GM19463 (cell line): ENCODE measurements around the gene E2F2.
"Not testable (repeated sequence)": the region's sequence is repeated elsewhere in the genome, so short reads cannot be mapped to it uniquely, and the experiment has no call there.

Experiments used
- ATAC-seq: cut with Tn5 transposase; IDR thresholded peaks from one replicate; pipeline ENCODE4 v1.9.1; 2021; ENCODE audit warnings: mild to moderate bottlenecking, moderate library complexity; ENCODE audit not compliant: unreplicated experiment

E2F2 gene

DNA sequence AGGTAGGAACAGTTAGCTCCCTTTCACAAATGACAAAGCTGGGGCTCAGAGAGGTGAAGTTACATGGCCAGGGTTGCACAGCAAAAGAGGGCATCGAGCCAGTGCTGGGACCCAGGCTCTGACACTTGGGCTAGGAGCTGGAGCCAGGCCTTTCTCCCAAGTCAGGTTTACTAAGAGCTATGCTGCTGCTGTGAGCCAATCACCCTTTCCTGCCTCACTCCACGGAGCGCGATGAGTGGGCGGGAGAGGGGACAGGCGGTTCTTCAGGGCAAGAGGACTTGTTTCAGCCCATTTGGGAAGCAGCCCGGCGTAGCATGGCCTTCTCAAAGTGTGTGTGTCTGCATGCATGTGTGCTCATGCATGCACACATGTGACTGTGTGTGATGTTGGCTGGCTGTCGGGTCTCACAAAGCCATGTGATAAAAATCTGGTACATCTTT is 17.7 kb upstream of the E2F2 start:
- no peak for ATAC-seq

DNA sequence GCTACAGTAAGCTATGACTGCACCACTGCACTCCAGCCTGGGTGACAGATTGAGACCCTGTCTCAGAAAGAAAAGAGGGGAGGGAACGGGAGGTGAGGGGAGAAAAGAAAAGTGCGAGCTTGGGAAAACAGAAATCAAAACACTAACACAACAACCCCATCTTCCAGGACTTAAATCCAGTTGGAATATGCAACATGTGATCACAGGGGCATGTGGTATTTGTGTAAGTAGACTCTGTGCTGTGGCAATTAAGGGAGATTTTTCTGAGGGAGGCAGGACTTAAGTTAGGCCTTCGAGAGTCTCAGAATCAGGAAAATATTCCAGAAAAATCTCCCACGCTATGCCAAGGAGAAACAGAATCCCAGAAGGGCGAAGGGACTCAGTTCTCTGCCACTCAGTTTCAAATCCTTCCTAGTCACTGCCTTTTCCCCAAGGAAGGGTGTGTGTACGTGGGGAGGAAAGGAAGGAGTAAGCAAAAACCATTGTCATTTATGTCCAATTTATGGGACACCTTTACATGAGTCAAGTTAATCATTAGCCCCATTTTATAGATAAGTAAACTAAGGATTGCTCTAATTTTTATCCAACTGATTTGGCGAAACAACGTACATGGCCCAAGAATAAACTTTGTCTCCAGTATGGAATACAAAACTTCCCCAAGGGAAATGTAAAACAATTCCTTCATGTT is 16.0 kb upstream of the E2F2 start:
- ATAC-seq, result no peak

DNA sequence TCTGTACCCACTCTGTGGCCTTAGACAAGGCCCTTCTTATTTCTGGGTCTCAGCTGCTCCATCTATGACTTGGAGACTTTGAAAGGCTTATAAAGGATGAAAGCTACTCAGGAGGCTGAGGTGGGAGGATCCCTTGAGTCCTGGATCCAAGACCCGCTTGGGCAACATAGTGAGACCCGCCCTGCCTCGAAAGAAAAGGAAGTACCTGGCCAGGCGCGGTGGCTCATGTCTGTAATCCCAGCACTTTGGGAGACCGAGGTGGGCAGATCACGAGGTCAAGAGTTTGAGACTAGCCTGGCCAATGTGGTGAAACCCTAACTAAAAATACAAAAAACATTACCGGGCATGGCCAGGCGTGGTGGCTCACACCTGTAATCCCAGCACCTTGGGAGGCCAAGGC is 14.8 kb upstream of the E2F2 start:
- no peak for ATAC-seq

DNA sequence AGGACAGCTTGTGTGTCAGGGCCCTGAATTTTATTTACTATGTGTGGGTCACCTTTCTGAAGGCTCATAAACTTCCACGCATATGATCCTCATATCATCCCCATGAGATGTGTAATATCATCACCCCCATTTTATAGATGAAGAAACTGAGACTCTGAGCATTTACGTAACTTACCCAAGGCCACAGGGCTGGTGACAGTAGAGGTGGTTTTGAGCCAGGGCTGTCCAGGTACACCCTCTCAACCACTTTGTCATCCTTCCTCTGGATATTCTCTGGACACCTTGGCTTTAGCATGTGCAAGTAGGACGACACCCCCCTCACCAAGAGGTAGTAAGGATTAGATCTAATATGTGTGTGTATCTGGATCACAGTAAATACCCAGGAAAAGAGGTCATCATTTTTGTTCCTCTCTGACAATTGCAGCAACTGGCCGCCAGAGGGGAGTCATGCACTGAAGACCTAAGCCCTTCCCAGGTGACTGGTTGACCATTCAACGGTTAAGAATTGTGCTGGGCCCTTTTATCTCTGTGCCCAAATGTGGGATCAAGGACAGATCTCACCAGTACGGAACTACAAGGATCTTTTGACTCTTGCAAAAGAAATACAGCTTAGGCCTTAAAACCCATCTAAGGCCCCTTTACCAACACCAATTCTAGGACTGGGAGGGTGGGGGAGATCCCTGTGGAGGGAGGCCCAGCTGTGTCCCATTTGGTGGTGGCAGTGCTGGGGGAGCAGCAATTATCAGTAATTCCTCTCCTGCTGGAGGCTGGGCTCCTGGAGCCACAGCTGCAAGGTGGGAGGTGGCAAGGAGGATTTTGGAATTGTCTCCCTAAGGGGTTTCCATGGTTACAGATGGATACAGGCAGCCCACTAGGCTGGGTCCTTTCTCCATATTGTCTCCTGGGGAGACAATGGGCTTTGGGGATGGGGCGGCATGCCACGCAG is 13.7 kb upstream of the E2F2 start:
- no peak for ATAC-seq

DNA sequence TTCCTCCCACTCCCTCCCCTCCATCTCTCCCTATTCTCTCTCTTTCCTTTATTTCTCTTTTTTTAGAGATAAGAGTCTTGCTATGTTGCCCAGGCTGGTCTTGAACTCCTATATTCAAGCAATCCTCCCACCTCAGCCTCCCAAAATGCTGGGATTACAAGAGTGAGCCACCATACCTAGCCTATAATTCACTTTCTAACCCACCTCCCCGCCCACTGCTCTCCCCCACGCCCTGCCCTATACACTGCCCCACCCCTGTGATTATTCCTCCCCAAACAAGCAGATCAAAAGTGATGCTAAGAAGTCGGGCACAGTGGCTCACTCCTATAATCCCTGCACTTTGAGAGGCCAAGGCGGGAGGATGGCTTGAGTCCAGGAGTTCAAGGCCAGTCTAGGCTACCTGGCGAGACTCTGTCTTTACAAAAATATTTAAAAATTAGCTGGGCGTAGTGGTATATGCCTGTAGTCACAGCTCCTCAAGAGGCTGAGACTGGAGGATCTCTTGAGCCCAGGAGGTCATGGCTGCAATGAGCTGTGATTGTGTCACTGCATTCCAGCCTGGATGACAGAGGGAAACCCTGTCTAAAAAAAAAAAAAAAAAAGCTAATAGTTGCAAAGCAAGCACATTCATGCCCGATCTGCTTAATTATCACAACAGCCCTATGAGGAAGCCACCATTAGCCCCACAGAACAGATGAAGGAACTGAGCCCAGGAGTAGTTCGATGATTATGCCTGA is 12.8 kb upstream of the E2F2 start:
- ATAC-seq, result no peak

DNA sequence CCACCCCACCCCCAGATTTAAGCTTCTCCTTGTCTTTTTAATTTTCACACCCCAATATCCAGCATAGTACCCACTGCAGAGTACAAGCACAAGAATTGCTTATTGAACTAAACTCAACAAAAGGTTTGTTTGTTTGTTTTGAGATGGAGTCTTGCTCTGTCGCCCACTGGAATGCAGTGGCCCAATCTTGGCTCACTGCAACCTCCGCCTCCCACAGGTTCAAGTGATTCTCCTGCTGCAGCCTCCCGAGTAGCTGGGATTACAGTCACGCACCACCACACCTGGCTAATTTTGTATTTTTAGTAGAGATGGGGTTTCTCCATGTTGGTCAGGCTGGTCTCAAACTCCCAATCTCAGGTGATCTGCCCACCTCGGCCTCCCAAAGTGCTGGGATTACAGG is 11.9 kb upstream of the E2F2 start:
- not testable (repeated sequence) for ATAC-seq

DNA sequence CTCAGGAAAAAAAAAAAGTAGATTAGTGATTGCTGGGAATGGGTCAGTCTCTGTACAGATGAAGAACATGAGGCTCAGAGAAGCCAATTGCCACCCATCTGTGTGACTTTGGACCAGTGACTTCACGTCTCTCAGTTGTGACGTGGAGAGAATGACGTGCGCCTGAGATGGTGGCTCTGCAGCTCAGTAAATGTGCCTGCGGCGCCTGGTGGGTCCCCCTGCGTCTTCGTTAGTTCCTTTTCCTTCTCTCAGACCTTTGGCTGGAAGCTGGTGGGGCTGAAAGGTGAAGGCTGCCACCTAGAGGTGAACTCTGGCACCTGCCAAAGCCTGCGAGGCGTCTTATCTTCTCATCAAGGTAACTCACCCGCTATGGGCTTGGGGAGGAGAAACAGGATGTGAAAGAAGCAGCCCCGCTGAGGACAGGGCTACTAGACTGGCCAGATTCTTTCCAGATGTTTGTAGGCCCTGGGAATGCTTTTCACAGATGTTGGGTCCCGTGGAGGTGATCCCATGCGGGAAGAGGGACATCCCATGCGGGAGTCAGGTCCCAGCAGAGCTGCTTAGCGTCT is 8.7 kb upstream of the E2F2 start:
- ATAC-seq, result peak; percentile 78

DNA sequence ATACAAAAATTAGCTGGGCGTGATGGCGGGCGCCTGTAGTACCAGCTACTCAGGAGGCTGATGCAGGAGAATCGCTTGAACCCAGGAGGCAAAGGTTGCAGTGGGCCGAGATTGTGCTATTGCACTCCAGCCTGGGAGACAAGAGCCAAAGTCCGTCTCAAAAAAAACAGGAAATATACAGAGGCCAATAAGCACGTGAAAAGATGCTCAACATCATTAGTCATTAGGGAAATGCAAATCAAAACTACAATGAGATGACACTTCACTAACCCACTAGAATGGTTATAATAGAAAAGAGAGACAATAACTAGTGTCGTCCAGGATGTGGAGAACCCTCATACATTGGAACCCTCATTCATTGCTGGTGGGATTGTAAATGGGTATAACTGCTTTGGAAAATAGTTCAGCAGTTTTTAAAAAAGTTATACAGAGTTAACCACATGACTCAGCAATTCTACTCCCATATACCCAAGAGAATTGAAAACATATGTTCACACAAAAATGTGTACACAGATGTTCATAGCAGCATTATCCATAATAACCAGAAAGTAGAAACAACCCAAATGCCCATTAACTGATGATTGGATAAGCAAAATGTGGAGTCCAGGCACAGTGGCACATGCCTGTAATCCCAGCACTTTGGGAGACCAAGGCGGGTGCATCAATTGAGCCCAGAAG is 6.4 kb upstream of the E2F2 start:
- no peak for ATAC-seq

DNA sequence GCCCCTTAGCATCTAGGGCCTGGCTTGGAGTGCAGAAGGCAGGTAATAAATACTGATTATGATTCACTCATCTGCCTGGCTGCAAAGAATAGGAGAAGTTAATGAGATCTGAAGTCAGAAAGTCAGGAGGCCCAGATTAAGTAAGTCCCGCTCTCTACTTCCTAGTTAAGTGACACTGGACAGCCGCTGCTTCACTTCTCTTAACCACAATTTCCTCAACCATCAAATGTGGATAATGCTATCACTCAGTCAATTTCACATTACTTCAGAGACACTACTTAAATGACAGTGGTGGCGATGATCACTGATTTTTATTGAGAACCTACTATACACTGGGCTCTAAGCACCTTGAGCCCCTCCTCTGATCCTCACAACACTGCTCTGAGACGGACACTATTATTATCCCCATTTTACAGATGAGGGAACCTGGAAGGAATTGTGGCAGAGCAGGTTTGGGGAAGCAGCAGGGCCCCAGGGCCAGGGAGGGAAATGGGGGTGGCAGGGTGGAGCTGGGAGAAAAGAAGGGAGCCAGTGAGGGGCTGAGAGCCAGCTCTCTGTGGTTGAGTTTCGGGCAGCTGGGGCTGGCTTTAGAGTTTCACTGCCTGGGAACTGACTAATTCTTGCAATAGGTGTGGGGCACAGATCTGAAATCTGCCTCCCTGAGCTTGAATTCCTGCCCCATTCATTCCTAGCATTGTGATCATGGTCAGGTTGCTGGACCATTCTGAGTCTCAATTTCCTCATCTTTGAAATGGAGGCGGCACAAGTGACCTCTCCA is 2.4 kb upstream of the E2F2 start:
- ATAC-seq, result no peak

DNA sequence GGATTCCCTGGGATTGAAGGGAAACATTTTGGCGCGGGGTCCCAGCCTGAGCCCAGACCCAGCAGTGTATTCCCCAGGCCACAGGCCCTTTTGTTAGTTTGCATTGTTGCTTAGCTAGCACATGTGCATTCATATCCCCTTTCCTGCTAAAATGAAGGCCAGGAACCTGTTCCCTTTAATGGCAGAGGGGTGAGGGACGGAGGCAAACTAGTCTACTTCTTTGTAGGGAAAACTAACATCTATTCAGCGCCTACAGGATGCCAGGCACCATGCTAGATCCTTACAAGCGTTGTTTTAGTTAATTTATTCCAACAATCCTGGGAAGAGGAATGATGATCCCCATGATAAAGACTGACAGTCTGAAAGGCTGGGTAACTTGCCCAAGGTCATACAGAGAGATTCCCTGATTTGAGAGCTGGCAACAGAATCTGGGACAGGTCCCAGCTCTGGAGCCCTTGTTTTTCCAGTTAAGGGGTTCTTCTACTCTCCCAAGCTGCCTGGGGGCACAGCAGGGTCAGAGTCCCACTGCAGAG is 595 bp upstream of the E2F2 start:
- ATAC-seq, result no peak

DNA sequence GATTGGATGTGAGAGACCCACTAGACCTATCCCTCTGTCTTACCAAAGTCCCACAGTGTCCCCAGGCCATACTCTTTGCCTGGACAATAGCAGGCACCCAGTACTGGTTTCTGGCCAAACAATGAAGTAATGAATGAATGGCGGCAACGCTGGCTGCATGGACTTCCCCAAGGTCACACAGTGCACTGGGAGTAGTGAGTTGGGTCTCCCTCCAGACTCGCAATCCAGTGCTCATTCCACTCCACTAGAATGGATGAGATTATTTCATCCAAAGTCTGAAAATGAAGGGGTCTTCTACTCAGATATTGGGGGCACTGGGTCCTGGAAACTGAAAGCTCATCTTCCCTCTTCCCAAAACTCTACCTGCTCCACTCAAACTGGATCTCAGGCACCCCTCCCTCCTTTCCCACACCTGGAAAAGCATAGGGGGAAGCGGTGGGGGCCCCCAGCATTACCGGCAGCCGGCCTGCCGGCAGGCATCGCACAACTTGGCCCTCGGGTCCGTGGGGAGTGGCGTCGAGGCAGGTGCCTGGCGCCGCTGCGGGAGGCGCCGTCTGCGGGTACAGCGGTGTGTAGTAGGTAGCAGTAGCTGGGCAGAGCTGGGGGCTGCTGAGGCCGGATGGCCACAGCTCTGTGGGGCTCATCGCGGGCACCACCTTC is 816 bp downstream of the E2F2 start:
- no peak for ATAC-seq

DNA sequence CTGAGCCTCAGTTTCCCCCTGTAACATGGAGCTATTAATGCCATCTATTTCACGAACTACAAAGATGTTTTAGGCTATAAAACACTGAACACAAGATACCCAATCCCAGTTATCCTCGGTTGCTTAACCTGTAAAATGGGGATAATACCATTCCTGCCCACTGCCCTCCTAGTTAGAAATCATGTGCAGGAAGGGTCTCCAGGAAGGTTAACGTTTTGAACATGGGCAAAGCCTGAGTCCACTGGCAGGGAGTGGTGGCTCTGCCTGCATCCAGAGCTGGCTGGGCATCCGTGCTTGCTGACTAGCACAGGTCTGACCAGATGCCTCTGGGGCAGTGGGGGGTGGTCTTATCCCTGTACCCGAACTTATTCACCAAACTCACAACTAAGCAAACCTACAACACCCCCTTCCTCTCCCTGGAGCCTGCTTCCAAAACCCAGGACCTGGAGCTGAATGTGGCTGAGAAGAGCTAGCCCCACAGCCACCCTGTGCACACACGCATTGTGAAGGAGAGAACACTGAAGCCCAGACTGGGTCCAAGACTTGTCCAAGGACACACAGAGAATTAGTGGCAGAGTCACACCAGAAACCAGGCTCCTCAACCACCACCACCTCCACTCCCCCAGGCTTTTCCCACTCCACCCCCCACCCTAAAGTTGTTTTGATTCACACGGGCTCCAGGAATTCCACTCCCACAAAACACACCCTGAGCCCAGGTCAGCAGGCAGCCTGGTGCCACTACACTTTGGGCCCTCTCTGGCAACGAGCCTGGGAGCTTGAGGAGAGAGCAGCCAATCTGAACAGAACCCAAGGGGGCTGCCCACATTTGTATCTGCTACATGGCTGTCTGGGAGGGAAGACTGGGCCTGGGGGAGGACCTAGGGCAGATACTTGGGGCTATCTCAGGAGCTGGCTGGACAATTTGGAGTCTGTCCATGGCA is 1.6 kb downstream of the E2F2 start:
- no peak for ATAC-seq

DNA sequence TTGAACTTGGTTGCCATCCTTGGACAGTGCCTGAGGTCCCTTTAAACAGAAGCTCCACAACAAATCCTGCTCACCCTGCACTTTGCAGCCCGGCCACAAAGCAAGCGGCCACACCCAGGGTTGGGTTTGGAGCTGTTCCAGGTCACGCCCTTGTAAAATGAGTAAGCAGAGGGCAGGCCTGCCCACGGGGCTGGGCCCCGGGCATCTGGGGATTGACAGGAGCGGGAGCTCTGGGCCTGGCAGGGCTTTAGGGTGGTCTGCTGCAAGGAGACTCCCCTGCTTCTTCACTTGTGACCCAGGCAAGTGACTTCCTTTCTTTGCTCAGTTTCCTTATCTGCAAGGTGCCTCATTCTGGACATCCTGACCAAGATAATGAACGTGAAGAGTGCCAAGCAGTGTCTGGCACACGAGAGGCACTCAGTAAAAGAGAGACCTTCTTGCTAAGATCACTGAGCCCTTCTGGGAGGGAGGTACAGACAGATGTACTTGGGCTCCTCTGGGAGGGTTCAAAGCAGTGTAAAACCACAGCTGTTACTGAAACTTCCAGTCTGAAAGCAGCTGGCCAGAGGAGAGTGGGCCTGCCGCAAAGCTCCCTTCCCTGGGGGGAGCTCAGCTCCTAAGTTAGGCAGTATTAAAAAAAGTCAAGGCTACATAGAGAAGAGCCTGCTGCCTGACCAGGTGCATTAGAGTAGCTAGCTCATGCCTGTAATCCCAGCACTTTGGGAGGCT is 2.6 kb downstream of the E2F2 start:
- ATAC-seq, result peak; percentile 48

DNA sequence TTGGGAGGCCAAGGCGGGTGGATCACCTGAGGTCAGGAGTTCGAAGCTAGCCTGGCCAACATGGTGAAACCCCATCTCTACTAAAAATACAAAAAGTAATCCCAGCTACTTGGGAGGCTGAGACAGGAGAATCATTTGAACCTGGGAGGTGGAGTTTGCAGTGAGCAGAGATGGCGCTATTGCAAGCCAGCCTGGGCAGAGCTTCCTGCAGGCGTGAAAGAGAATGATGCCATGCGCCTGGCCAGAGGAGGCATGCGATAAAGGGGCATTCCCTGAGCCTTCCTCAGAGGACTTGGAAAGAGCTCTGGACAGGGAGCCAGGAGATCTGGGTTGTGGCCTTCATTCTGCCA is 3.2 kb downstream of the E2F2 start:
- no peak for ATAC-seq

DNA sequence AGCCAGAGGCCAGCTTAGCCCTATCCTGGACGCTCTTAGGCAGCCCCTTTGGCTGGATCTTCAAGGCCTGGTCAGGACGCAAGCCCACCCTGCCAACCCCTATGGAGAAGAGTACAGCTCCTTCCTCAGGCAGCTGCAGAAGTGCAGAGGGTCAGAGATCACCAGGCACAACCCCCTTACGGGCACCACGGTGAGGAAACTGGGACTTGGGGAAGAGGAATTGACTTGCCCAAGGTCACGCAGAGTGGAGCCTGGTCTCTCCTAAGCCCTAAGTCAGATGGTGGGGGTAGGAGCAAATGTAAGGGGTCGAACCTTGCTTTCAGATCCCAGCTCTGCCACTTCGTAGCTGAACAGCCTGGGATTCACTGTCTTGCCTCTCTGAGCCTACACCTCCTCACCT is 3.7 kb downstream of the E2F2 start:
- ATAC-seq, result no peak

DNA sequence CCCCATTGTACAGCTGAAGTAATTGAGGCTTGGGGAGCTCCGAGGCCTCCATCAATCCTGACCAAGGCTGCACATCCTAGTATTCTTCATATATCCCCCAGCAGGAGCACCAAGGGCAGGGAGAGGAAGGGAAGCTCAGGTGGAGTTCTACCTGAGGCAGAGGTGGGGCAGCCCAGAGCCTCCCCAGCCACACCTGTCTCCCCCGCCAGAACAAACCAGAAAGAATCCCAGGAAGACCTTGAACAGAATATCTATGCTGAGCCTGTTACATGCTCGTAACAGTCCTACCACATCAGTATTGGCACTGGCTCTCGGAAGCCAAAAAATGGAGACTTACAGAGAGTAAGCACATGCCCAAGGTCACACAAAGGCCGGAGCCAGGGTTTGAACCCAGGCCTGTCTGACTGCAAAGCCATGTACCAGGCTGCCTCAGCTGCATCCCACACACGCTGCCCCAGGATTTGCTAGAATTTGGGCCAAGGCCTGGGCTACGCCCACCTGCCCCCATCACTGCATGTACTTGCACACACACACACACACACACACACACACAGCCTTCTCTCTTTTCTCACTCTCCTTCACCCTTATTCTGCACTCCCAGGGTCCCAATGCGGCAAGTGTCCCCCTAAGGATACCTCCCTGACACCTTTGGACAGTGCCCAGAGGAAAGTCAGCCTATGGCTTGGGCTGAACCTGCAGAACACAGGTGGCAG is 4.5 kb downstream of the E2F2 start:
- no peak for ATAC-seq
